Chondrocyte (in vitro differentiated cells): ENCODE results near the gene CDK1. TPM values are rescaled to one million over a fixed set of nuclear protein-coding genes. Genes with fewer than 3 reads are reported as not detected.

ENCODE experiments used
- DNase-seq: peaks from one replicate; pipeline ENCODE4 v3.0.0; 2021; ENCODE audit warnings: mixed read lengths, low spot score
- H3K27ac Mint-ChIP-seq: one replicate; pipeline ENCODE4 v1.8.0; 2021; ENCODE audit warnings: mild to moderate bottlenecking, moderate library complexity, mixed read lengths; ENCODE audit not compliant: unreplicated experiment
- H3K27me3 Mint-ChIP-seq: 2 replicates; pipeline ENCODE4 v1.8.0; 2021; ENCODE audit warnings: low read depth, mixed read lengths
- H3K36me3 Mint-ChIP-seq: 2 replicates; pipeline ENCODE4 v1.8.0; 2021; ENCODE audit warnings: low read depth, mixed read lengths
- H3K4me1 Mint-ChIP-seq: 2 replicates; pipeline ENCODE4 v1.8.0; 2021; ENCODE audit warnings: low read depth, mild to moderate bottlenecking, mixed read lengths
- H3K4me3 Mint-ChIP-seq: one replicate; pipeline ENCODE4 v1.8.0; 2021; ENCODE audit warnings: mild to moderate bottlenecking, moderate library complexity, mixed read lengths; ENCODE audit not compliant: unreplicated experiment
- H3K9me3 Mint-ChIP-seq: 2 replicates; pipeline ENCODE4 v1.8.0; 2021; ENCODE audit warnings: low read depth, mixed read lengths
- total RNA-seq: library from RNA; stranded (reverse); gene quantifications from 3 replicates; pipeline ENCODE4 v1.2.1, GENCODE V29; 2021
- TF ChIP-seq, protein P1 (sequence below): fragments of 200-600 bp; sonication (generic); IDR thresholded peaks from 2 replicates; pipeline ENCODE4 v1.5.0; 2021; ENCODE audit warnings: antibody characterized with exemption, mild to moderate bottlenecking, moderate library complexity

Gene CDK1
- total RNA-seq, 1 donor from 2014 or later, result 7.6 TPM

DNA sequence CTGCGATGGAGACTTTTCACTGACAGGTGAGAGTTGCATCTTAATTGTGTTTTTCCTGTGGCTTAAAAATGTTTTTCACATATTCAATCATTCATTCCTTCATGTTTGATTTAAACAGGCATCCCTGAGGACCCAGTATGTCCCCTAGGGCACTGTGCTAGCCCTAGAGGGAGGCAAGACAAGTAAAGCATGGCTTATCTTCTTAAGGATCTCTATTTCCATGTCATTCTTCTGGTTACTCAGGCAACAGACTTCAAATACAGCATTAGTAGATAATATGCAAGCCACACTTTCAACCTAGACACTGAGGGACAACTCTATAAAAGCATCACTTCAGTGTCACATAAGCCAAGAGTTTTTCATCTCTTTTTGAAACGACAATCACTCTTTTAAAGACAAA lies 29.2 kb downstream of the CDK1 start:
- Mint-ChIP-seq H3K27me3 (no peaks in the 10 kb centered on the region), H3K36me3 (no peaks in the 10 kb centered on the region), H3K9me3 (no peaks in the 10 kb centered on the region), H3K27ac (no peak overlapping the region), H3K4me1 (peaks cover 8% of the 10 kb centered on the region), H3K4me3 (no peak overlapping the region)
- TF ChIP-seq, protein P1, sequence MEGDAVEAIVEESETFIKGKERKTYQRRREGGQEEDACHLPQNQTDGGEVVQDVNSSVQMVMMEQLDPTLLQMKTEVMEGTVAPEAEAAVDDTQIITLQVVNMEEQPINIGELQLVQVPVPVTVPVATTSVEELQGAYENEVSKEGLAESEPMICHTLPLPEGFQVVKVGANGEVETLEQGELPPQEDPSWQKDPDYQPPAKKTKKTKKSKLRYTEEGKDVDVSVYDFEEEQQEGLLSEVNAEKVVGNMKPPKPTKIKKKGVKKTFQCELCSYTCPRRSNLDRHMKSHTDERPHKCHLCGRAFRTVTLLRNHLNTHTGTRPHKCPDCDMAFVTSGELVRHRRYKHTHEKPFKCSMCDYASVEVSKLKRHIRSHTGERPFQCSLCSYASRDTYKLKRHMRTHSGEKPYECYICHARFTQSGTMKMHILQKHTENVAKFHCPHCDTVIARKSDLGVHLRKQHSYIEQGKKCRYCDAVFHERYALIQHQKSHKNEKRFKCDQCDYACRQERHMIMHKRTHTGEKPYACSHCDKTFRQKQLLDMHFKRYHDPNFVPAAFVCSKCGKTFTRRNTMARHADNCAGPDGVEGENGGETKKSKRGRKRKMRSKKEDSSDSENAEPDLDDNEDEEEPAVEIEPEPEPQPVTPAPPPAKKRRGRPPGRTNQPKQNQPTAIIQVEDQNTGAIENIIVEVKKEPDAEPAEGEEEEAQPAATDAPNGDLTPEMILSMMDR, result no peak
- no peak for DNase-seq

- Mint-ChIP-seq H3K27me3 (no peaks in the 10 kb centered on the region), H3K4me3 (no peak overlapping the region), H3K36me3 (no peaks in the 10 kb centered on the region), H3K27ac (no peak overlapping the region), H3K4me1 (peaks cover 11% of the 10 kb centered on the region), H3K9me3 (no peaks in the 10 kb centered on the region)
- no peak for DNase-seq
- TF ChIP-seq, protein P1, result no peak
Observed at GRCh38 chr10:60808036-60808435, 29.8 kb downstream of the CDK1 start.

DNA sequence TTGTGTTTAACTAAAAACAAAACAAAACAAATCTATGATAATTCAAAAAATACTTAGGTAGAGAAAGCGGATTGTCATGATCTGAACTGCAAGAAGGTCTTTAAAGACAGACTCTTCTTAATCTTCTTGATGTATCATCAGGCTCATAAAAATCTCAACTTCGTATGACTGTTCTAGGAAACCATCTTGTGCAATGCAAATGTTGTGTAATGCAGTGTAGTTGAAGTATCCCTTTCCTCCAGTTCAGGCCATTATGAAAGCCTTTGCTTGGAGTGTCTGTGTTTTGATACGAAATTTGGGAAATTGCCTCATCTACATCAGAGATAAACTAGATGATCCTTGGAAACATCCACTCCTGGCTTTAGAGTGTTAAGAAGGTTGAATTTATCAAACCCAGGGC lies 30.9 kb downstream of the CDK1 start:
- peaks cover 12% of the 10 kb centered on the region for H3K4me1 Mint-ChIP-seq
- no peak for DNase-seq

GRCh38 chr10:60810437-60811182 lies 32.3 kb downstream of the CDK1 start:
- Mint-ChIP-seq H3K4me3 (no peak overlapping the region), H3K27me3 (no peaks in the 10 kb centered on the region), H3K4me1 (peaks cover 12% of the 10 kb centered on the region), H3K27ac (no peak overlapping the region), H3K36me3 (no peaks in the 10 kb centered on the region), H3K9me3 (no peaks in the 10 kb centered on the region)
- TF ChIP-seq, protein P1, result no peak
- DNase-seq, result no peak

More for the DNA sequence above, 30.9 kb downstream of the CDK1 start:
- TF ChIP-seq, protein P1, result no peak
- H3K9me3 Mint-ChIP-seq, result no peaks in the 10 kb centered on the region
- H3K27ac Mint-ChIP-seq, result no peak overlapping the region
- no peaks in the 10 kb centered on the region for H3K27me3 Mint-ChIP-seq
- H3K36me3 Mint-ChIP-seq, result no peaks in the 10 kb centered on the region
- no peak overlapping the region for H3K4me3 Mint-ChIP-seq

- H3K9me3 Mint-ChIP-seq, result no peaks in the 10 kb centered on the region
- TF ChIP-seq, protein P1, result peak; percentile 95
- no peaks in the 10 kb centered on the region for H3K27me3 Mint-ChIP-seq
- no peak overlapping the region for H3K4me3 Mint-ChIP-seq
- peaks cover 49% of the 10 kb centered on the region for H3K4me1 Mint-ChIP-seq
- H3K27ac Mint-ChIP-seq, result no peak overlapping the region
- DNase-seq, result no peak
- no peaks in the 10 kb centered on the region for H3K36me3 Mint-ChIP-seq
Observed at GRCh38 chr10:60816628-60817397, 38.5 kb downstream of the CDK1 start.
